GM21515 (cell line): ENCODE measurements around the gene TOMM6.
A peak's percentile ranks its signal among the peaks of the same experiment; 100 is the strongest.
"Not testable (repeated sequence)": the region's sequence is repeated elsewhere in the genome, so short reads cannot be mapped to it uniquely, and the experiment has no call there.

ENCODE experiments used
- ATAC-seq: cut with Tn5 transposase; IDR thresholded peaks from one replicate; pipeline ENCODE4 v1.9.1; 2021; ENCODE audit not compliant: unreplicated experiment

TOMM6 gene

GRCh38 chr6:41759905-41760579 lies 27.5 kb upstream of the TOMM6 start:
- ATAC-seq = no peak

- ATAC-seq = no peak
Observed at GRCh38 chr6:41763470-41763869, 24.0 kb upstream of the TOMM6 start.

- not testable (repeated sequence) for ATAC-seq
Observed at GRCh38 chr6:41766043-41766664, 21.3 kb upstream of the TOMM6 start.

- ATAC-seq = no peak
Observed at GRCh38 chr6:41767112-41767833, 20.2 kb upstream of the TOMM6 start.

- ATAC-seq = no peak
Observed at GRCh38 chr6:41768545-41769308, 18.8 kb upstream of the TOMM6 start.

- ATAC-seq = no peak
Observed at GRCh38 chr6:41769376-41769775, 18.1 kb upstream of the TOMM6 start.

- ATAC-seq = no peak
Observed at GRCh38 chr6:41770381-41771057, 17.0 kb upstream of the TOMM6 start.

- no peak for ATAC-seq
Observed at GRCh38 chr6:41771058-41771983, 16.2 kb upstream of the TOMM6 start.

- no peak for ATAC-seq
Observed at GRCh38 chr6:41774841-41775240, 12.7 kb upstream of the TOMM6 start.

- no peak for ATAC-seq
Observed at GRCh38 chr6:41775293-41775882, 12.1 kb upstream of the TOMM6 start.

- no peak for ATAC-seq
Observed at GRCh38 chr6:41777551-41778285, 9.8 kb upstream of the TOMM6 start.

- no peak for ATAC-seq
Observed at GRCh38 chr6:41778895-41779294, 8.6 kb upstream of the TOMM6 start.

- ATAC-seq = peak; percentile 2
Observed at GRCh38 chr6:41779336-41779735, 8.2 kb upstream of the TOMM6 start.

- ATAC-seq = peak; percentile 86
Observed at GRCh38 chr6:41779788-41780550, 7.5 kb upstream of the TOMM6 start, which contains the start of gene FRS3. Gene FRS3, minus strand, starts transcription at chr6:41779900. Its CDS starts 2,913 bp downstream, at chr6:41776987.

GRCh38 chr6:41780551-41781365 lies 6.7 kb upstream of the TOMM6 start, which contains the start of gene PRICKLE4:
Gene PRICKLE4, plus strand, starts transcription at chr6:41780782. Its CDS starts 2,692 bp downstream, at chr6:41783474.
- ATAC-seq = no peak

GRCh38 chr6:41781366-41781730 lies 6.1 kb upstream of the TOMM6 start:
- no peak for ATAC-seq
